Measurements from ENCODE around the gene DNAJA4.
"Not testable (repeated sequence)": the region's sequence is repeated elsewhere in the genome, so short reads cannot be mapped to it uniquely, and the experiment has no call there.

DNAJA4 gene

DNA sequence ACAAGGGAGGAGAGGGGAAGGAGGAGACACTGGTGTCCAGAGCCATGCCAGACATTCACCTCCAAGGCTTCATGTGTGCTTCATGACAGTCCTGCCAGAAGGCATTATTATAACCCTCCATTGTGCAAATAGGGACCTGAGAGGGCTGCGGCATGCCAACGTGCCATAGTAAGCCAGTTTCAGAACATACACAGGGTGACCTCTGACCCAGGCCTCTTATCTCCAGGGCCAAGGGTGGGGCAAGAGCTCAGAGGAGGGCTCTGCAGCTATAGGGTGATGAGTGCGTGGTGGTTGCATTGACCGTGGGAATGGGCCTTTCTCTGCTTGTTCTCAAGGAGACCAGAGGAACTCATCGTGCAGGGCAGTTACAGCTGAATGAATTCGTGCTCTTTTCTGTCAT is 20.3 kb upstream of the DNAJA4 start:
- no peak for DNase-seq (ENCODE audit: low read depth)

- DNase-seq (ENCODE audit: low read depth): no peak
These were observed 19.5 kb upstream of the DNAJA4 start for GRCh38 chr15:78244893-78245292.

GRCh38 chr15:78245392-78245791 is 19.0 kb upstream of the DNAJA4 start:
- not testable (repeated sequence) for DNase-seq (ENCODE audit: low read depth)

DNA sequence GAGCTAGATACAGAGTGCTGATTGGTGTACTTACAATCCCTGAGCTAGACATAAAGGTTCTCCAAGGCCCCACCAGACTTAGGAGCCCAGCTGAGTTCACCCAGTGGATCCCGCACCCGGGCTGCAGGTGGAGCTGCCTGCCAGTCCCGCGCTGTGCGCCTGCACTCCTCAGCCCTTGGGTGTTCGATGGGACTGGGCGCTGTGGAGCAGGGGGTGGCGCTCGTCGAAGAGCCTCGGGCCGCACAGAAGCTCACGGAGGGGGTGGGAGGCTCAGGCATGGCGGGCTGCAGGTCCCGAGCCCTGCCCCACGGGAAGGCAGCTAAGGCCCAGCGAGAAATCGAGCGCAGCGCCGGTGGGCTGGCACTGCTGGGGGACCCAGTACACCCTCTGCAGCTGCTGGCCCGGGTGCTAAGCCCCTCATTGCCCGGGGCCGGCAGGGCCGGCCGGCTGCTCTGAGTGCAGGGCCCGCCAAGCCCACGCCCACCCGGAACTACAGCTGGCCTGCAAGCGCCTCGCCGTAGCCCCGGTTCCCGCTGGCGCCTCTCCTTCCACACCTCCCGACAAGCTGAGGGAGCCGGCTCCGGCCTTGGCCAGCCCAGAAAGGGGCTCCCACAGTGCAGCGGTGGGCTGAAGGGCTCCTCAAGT is 18.3 kb upstream of the DNAJA4 start:
- DNase-seq (ENCODE audit: low read depth): not testable (repeated sequence)

GRCh38 chr15:78247911-78248310 is 16.5 kb upstream of the DNAJA4 start:
- no peak for DNase-seq (ENCODE audit: low read depth)

- DNase-seq (ENCODE audit: low read depth): no peak
These were observed 15.2 kb upstream of the DNAJA4 start for GRCh38 chr15:78249131-78249530.

DNA sequence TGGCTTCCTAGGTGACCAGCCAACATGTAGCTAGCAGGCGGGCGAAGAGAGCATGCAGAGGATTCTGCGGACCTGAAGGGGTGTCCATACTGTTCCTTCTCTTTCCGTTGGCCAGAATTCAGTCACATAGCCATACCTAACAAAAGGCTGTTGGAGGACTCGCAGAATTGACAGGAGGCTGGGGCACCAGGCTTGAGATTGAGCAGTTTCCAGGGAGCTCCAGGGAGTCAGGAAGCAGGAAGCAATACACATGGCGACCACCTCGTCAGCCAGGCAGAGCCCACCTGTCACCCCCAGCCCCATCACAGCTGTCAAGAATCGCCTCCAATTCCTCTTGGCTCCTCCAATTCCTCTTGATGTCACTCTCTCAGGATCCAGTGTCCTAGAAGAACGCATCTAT is 13.2 kb upstream of the DNAJA4 start:
- no peak for DNase-seq (ENCODE audit: low read depth)

DNA sequence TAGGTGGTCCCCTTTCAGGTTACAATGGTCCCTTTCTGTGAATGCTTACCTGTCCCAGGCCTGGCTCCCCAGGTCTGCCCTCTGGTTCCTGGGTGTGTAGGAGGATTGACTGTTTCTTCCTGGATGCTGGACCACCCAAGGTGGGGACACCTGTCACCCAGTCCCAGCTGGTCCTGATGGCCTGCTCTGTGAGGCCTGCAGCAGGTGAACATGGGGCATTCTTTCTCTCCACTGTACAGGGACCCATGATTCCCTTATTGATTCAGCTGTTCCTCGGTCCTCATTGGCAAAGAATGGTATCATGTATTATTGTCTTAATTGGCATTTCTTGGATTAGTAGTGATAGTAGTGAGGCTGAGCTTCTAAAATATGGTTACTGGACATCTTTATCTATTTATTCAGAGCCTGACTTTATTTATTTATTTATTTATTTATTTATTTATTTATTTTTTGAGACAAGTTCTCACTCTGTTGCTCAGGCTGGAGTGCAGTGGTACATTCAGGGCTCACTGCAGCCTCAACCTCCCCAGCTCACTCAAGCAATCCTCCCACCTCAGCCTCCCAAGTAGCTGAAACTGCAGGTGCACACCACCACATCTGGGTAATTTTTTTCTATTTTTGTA is 8.8 kb upstream of the DNAJA4 start:
- no peak for DNase-seq (ENCODE audit: low read depth)

DNA sequence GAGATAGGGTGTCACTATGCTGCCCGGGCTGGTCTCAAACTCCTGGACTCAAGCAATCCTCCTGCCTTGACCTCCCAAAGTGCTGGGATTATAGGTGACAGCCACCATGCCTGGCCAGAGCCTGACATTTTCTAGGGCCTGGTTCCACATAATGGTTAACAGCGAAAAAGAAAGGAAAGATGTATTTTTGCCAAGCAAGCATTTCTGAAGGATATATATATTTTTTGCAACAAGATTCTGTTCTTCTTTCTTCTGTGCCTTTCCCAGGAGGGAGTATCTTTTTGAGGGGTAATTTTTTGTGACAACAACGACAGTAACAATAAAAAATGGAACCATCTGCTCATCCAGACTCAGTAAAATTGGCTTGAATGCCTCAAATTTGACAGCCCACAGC is 8.3 kb upstream of the DNAJA4 start:
- DNase-seq (ENCODE audit: low read depth): no peak

DNA sequence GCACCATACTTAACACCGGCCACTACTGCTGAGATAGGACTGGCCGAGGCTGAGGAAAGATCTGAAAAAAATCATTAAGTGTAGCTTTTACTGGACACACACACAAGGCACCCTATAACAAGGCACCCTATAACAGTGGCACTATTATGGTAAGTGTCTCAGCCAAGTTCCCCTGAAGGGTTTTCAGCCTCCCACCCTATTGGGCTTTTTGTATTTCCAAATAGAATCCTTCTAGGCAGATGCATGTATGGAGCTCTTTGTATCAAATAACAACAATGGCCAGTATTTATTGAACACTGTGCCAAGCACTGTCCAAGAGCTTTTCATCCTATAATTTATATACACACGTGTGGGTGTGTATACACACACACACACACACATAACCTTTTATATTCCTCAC is 6.7 kb upstream of the DNAJA4 start:
- DNase-seq (ENCODE audit: low read depth): no peak

DNA sequence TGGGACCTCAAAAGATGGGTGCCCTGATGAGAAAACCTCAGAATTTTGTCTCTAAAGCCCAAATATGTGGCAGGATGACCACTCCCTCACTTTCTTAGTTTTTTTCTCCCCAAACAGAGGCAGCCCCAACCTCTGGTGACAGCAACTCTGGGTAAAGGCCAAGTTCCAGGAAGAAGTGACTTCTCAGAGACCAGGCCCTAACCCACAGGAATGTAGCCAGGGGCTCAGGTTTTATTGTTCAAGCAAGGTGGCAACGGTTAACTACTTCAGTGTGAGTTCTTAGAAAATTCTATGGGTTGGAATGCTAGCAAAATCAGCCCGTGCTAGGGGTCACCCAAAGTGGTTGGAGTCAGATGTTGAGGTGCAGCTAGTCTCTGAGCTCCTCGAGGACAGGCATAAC is 5.1 kb upstream of the DNAJA4 start:
- no peak for DNase-seq (ENCODE audit: low read depth)

DNA sequence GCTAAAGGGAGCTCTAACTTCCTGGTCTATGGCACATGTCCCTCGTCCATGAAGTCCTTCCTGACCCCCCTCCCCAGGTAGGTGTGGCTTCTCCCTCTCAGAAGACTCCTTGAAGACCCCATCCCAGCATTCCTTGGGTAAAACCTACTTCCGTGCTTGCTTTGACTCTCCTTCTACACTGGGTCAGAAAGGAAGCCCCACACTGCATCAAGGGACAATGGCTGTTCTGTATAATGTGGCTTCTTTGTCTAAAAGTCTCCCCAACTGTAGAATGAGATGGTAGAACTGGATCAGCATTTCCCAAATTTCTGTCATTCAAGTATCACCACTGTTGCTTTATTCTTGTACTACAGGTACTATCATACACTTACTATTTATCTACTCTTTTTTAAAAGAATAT is 3.9 kb upstream of the DNAJA4 start:
- DNase-seq (ENCODE audit: low read depth): no peak

- DNase-seq (ENCODE audit: low read depth): no peak
These were observed 3.3 kb upstream of the DNAJA4 start for GRCh38 chr15:78261062-78261461.

- no peak for DNase-seq (ENCODE audit: low read depth)
These were observed 996 bp upstream of the DNAJA4 start for GRCh38 chr15:78263351-78263781.

DNA sequence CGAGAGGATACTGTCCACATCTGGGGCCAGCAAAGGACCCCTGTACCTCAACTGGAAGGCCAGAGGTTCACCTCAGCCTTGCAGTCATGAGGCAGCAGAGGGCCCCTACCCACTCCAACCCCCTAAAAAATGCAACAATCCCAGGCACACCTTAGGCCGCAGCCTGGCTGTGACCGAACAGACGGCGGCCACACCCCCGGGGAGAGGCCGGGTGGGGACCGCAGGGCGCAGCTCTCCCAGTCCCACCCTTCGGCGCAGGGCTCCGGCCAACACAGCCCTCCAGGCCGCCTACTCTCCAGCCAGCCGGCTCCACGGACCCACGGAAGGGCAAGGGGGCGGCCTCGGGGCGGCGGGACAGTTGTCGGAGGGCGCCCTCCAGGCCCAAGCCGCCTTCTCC is 457 bp upstream of the DNAJA4 start:
- no peak for DNase-seq (ENCODE audit: low read depth)

GRCh38 chr15:78265137-78265460 is 737 bp downstream of the DNAJA4 start:
- DNase-seq (ENCODE audit: low read depth): no peak

DNA sequence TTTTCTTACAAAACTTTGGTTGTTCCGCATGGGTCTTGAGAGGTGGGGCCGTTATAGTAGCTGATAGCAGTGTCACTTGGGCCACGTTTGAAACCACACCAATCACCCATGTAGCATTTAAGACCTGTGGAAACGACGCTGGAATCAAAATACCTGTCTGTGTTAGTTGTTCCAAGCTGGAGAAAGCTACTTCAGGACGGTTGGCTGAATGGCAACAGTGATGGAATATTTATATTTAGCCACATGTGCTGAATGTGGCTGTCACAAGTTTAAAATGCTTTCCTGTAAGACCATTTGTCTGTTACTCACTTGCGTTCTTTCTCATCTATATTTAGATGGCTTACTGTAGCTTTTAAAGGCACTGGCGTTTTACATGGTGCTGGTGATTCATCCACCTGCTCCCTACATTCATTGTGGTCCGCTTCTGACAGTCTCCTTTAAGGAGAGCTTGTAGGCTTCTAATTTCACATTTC is 1.4 kb downstream of the DNAJA4 start:
- DNase-seq (ENCODE audit: low read depth): peak; percentile 53

DNA sequence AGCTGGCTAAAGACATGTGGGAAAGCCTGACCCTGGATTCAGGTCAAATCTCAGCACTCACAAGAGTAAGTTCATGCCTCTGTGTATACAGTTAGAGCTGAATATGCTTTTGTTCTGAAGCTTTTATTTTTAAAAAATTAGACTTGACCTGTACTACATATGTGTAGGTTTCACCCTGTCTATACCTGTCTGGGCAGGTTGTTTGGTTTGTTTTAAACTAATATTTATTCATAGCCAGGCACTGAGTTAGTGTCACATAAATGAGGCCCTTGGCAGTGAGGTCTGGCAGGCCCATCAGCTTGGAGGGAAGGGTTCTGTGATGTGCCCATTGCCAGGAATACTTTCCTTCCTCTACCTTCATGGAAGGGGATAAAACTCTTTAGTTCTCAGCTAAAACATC is 1.9 kb downstream of the DNAJA4 start:
- no peak for DNase-seq (ENCODE audit: low read depth)

DNA sequence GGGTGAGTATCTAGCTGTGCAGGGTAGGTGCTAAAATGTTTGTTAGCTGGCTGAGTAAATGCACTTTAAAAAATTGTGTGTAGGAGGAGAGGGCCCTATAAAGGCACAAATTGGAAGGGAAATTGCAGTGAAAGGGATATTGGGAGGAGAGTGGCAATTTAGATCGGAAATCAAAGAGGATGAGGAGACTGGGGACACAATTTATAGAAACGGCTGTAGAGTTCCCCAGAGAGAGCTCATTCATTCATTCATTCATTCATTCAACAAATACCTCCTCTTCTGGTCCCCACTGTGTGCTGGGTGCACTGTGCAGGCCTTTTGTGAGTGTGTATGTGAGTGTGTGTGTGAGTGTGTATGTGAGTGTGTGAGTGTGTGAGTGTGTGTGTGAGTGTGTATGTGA is 2.4 kb downstream of the DNAJA4 start:
- DNase-seq (ENCODE audit: low read depth): no peak

DNA sequence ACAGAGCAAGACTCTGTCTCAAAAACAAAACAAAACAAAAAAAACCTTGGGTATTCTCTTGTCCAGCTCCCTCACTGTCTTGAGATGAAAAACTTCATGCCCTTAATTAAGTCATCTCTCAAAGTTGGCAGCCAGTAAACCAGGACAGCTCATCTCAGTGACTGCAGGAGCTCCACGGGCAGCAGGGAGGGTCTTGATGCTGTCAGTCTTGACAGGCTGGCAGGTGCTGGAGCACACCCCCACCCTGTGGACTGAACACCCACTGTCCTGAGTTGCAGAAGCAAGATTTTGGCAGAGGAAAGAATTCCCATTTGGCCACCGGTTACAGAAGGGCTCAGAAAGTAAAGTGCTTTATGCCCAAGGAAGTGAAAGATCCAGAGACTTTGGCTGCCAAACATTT is 8.0 kb downstream of the DNAJA4 start:
- DNase-seq (ENCODE audit: low read depth): no peak

DNA sequence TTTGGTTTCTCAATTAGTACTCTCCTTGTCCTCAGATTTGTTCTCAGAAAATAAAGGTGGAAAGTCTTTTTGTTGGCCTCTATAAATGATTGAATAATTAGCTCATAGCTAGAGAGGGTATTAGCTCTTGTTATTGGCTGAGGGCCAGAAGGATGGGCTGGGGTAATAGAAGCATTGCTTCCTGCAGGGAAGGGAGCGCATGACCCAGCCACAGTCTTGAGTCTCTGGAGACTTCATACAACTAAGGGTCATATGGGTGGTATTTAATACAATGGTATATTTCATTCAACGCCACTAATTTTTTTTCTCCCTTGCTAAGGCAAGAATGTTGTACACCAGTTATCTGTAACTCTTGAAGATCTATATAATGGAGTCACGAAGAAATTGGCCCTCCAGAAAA is 8.4 kb downstream of the DNAJA4 start:
- DNase-seq (ENCODE audit: low read depth): no peak

GRCh38 chr15:78274994-78275393 is 10.6 kb downstream of the DNAJA4 start:
- no peak for DNase-seq (ENCODE audit: low read depth)

GRCh38 chr15:78276064-78276943 is 11.9 kb downstream of the DNAJA4 start:
- no peak for DNase-seq (ENCODE audit: low read depth)

Data from non-pigmented ciliary epithelial cell (primary cell).